ENCODE results near the gene CAPN7. TPM values are rescaled to one million over a fixed set of nuclear protein-coding genes. Genes with fewer than 3 reads are reported as not detected.

CAPN7 gene
- total RNA-seq, 2 experiments from 2014 or later: 25.0 to 27.0 TPM

- no peak for DNase-seq
- POLR2A ChIA-PET: no interaction called here
These were observed 94.5 kb downstream of the CAPN7 start for GRCh38 chr3:15300323-15301078.

GRCh38 chr3:15301761-15302160, 95.7 kb downstream of the CAPN7 start:
- DNase-seq: no peak
- CTCF ChIA-PET: no interaction called here
- peaks cover 71% of the 10 kb centered on the region for H3K36me3 Mint-ChIP-seq (ENCODE audit: low read depth)
- no peaks in the 10 kb centered on the region for H3K27me3 Mint-ChIP-seq
- H3K4me3 Mint-ChIP-seq: no peak overlapping the region
- POLR2A ChIA-PET: no interaction called here
- peaks cover 66% of the 10 kb centered on the region for H3K4me1 Mint-ChIP-seq
- H3K9me3 Mint-ChIP-seq: no peaks in the 10 kb centered on the region
- H3K27ac Mint-ChIP-seq: no peak overlapping the region

More at GRCh38 chr3:15300323-15301078, 94.5 kb downstream of the CAPN7 start:
- no peaks in the 10 kb centered on the region for H3K27me3 Mint-ChIP-seq
- CTCF ChIA-PET: interaction anchor here (0.7 to 1.9 kb wide), 6 partner anchors 8 to 33 kb away, joined by 3 to 5 read pairs (median 3); partner anchors contain the start of gene SH3BP5
- peaks cover 68% of the 10 kb centered on the region for H3K36me3 Mint-ChIP-seq (ENCODE audit: low read depth)
- H3K4me3 Mint-ChIP-seq: no peak overlapping the region
- no peaks in the 10 kb centered on the region for H3K9me3 Mint-ChIP-seq
- peaks cover 66% of the 10 kb centered on the region for H3K4me1 Mint-ChIP-seq
- H3K27ac Mint-ChIP-seq: peak overlapping the region; percentile 55

Other genes with a start within 250 kb of the CAPN7 start
- gene MRPS25, start 140.9 kb upstream of the CAPN7 start, total RNA-seq: 10 to 100 TPM; 49.4 to 52.9 TPM
- gene RBSN, start 107.1 kb upstream of the CAPN7 start, total RNA-seq: 10 to 100 TPM; 20.5 to 22.9 TPM
- gene SH3BP5, start 126.3 kb downstream of the CAPN7 start, total RNA-seq: 10 to 100 TPM; 33.8 to 38.2 TPM
- gene METTL6, start 221.3 kb downstream of the CAPN7 start, total RNA-seq: 10 to 100 TPM; 15.8 to 19.4 TPM
- gene EAF1, start 221.4 kb downstream of the CAPN7 start, total RNA-seq: 10 to 100 TPM; 30.6 to 32.5 TPM

All from activated CD4-positive, alpha-beta T cell treated with anti-CD3 and anti-CD28 coated beads, Interleukin-2, amount 10 ng/mL, durations not matched to agents 7 days and 5 days (primary cell).